H1 (cell line): ENCODE measurements around the gene SLC25A34. TPM values are rescaled to one million over a fixed set of nuclear protein-coding genes. Genes with fewer than 3 reads are reported as not detected.

ENCODE experiments used
- CBX5 ChIP-seq: fragments of 300-800, 300-1000 bp; sonication (generic); IDR thresholded peaks from 2 replicates; pipeline ENCODE4 v1.7.1; 2016; ENCODE audit warnings: antibody characterized with exemption, low read length, low read depth
- NRF1 ChIP-seq: IDR thresholded peaks from 2 replicates; pipeline ENCODE4 v1.6.1; 2011; ENCODE audit warnings: mild to moderate bottlenecking, low read depth, low read length, improper control_type of control experiment
- POLR2AphosphoS5 ChIP-seq: IDR thresholded peaks from 2 replicates; pipeline ENCODE4 v1.6.1; 2011; ENCODE audit warnings: low read depth, low read length
- RAD21 ChIP-seq, 2 experiments: IDR thresholded peaks in 1 of 2; conservative IDR thresholded peaks in 1 of 2; 2 replicates each; pipeline ENCODE4 v1.6.1; 2011; ENCODE audit warnings: low read depth in 2 of 2, low read length in 2 of 2, improper control_type of control experiment in 1 of 2, inconsistent platforms in 1 of 2, mild to moderate bottlenecking in 1 of 2, moderate library complexity in 1 of 2
- RNF2 ChIP-seq: fragments of 200-900, 300-1000 bp; sonication (generic); IDR thresholded peaks from 2 replicates; pipeline ENCODE4 v1.7.1; 2016; ENCODE audit warnings: borderline replicate concordance, low read depth, mild to moderate bottlenecking, antibody characterized with exemption, low read length; ENCODE audit not compliant: poor library complexity, severe bottlenecking; ENCODE audit errors: missing control alignments
- SIRT6 ChIP-seq: IDR thresholded peaks from one replicate; pipeline ENCODE4 v1.7.1; 2012; ENCODE audit warnings: low read length, inconsistent platforms
- TBP ChIP-seq: IDR thresholded peaks from 2 replicates; pipeline ENCODE4 v1.6.1; 2011; ENCODE audit warnings: low read depth, low read length, improper control_type of control experiment
- YY1 ChIP-seq: IDR thresholded peaks from 2 replicates; pipeline ENCODE4 v1.6.1; 2011; ENCODE audit warnings: low read depth, mild to moderate bottlenecking, low read length
- polyA plus RNA-seq, 7 experiments: library from polyadenylated mRNA; depleted of rRNA in 3 of 7; stranded (reverse) in 5 of 7; unstranded in 2 of 7; fragments of >200 nt in 5 of 7; fragments of 200-250 nt in 2 of 7; gene quantifications; 1 replicate in 5 of 7; 2 replicates in 1 of 7; 4 replicates in 1 of 7; pipeline versions ENCODE4 v1.2.1 to v1.2.3, GENCODE V29; 2011 to 2013; ENCODE audit warnings: missing spikeins in 2 of 7, mixed read lengths in 2 of 7
- total RNA-seq: library from RNA; stranded (reverse); fragmentation: NEBNext Ultra II Directional; extraction: Animal tissue kit (Norgen Biotek cat#: 25700); gene quantifications from 2 replicates; pipeline ENCODE4 v1.2.1, GENCODE V29; 2021

Gene SLC25A34
- total and polyA plus RNA-seq, 2 of the 8 experiments (the other 6 are each of a cell fraction or from before 2014, with no cell fraction given), result 0.48 to 0.62 TPM

GRCh38 chr1:15749399-15750291 is 13.6 kb downstream of the SLC25A34 start (continued):
- TF ChIP-seq POLR2AphosphoS5 (no peak), YY1 (no peak), CBX5 (no peak), NRF1 (no peak), TBP (no peak), RNF2 (no peak), RAD21 (IDR thresholded peaks at IDR 0.05 in 1 of 2, conservative IDR thresholded peaks at IDR 0.05 in 1 of 2; ENCODE audit: low read depth in 2 of 2, low read length in 2 of 2) (no peak), SIRT6 (no peak)
- TF ChIP-seq, all 59 proteins: peak for 0
